ENCODE data around the gene ACACA.

DNA sequence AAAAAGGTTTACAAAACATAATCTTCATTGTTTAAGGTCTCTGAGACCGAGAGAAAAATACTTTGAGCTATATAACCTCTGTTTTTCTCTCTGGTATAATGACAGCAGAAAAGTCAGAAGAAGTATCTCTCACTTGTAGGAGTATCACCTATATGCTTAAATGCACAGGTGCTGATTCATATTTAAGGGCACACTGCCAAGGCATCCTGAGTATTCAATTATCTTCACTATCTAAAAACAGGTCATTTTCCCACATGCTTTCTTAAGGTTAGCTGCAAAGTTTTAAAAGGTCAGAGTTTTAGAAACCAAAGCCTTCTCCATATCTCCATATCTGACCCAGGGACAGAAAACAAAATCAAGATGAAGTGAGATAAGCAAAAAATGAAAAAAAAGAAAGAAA is 130.2 kb downstream of the ACACA start:
- TF ChIP-seq, protein P1, sequence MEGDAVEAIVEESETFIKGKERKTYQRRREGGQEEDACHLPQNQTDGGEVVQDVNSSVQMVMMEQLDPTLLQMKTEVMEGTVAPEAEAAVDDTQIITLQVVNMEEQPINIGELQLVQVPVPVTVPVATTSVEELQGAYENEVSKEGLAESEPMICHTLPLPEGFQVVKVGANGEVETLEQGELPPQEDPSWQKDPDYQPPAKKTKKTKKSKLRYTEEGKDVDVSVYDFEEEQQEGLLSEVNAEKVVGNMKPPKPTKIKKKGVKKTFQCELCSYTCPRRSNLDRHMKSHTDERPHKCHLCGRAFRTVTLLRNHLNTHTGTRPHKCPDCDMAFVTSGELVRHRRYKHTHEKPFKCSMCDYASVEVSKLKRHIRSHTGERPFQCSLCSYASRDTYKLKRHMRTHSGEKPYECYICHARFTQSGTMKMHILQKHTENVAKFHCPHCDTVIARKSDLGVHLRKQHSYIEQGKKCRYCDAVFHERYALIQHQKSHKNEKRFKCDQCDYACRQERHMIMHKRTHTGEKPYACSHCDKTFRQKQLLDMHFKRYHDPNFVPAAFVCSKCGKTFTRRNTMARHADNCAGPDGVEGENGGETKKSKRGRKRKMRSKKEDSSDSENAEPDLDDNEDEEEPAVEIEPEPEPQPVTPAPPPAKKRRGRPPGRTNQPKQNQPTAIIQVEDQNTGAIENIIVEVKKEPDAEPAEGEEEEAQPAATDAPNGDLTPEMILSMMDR (IDR thresholded peaks at IDR 0.05): no peak
- TF ChIP-seq POLR2A (IDR thresholded peaks at IDR 0.05) (no peak), EP300 (IDR thresholded peaks at IDR 0.05) (no peak)

Data from tibial nerve (tissue), 4 donors.